ENCODE measurements around the gene NANOS3.

- no peak for TF ChIP-seq CTCF (conservative IDR thresholded peaks at IDR 0.05 in 1 of 2, IDR thresholded peaks at IDR 0.05 in 1 of 2; ENCODE audit: extremely low read depth in 1 of 2, insufficient read depth in 1 of 2, low read depth in 1 of 2, low read length in 2 of 2)
- TF ChIP-seq EZH2 (IDR thresholded peaks at IDR 0.05; ENCODE audit: borderline replicate concordance, low read length), result no peak
These were observed 43.6 kb downstream of the NANOS3 start for GRCh38 chr19:13920524-13920923.
